Measurements from ENCODE around the gene RNF207.

GRCh38 chr1:6223617-6224016 is 17.7 kb downstream of the RNF207 start:
- TF ChIP-seq CTCF (conservative IDR thresholded peaks at IDR 0.05; ENCODE audit: low read depth, low read length) = no peak
- no peak for TF ChIP-seq EZH2 (IDR thresholded peaks at IDR 0.05; ENCODE audit: low read length, unreplicated experiment)
- TF ChIP-seq EZH2phosphoT487 (IDR thresholded peaks at IDR 0.05; ENCODE audit: borderline replicate concordance, low read length) = no peak

All from PC-3 (cell line).